Measurements from ENCODE around the gene IKZF3. TPM values are rescaled to one million over a fixed set of nuclear protein-coding genes. Genes with fewer than 3 reads are reported as not detected.
A peak's percentile ranks its signal among the peaks of the same experiment; 100 is the strongest.

The IKZF3 gene
- total and polyA plus RNA-seq, 10 of the 15 experiments (the other 5 are each of a cell fraction or from before 2014, with no cell fraction given) = 5.5 to 98.2 (median 47.6) TPM

GRCh38 chr17:39754161-39754957 lies 109.8 kb downstream of the IKZF3 start:
- no peaks in the 10 kb centered on the region for H4K20me1 ChIP-seq (ENCODE audit: control insufficient read depth, insufficient read depth)
- no peaks in the 10 kb centered on the region for H3K27me3 ChIP-seq (replicated peaks in 1 of 2; ENCODE audit: control insufficient read depth in 2 of 2, insufficient read depth in 2 of 2, low read length in 1 of 2)
- intact Hi-C loops (cut with micrococcal nuclease; ENCODE audit: unreplicated experiment) = loop anchor here (1.0 to 5.0 kb wide), 3 partner anchors 24 to 132 kb away; partner anchors contain the start of genes MIEN1 and STARD3
- CTCF ChIA-PET = interaction anchor here (0.6 to 5.0 kb wide), 21 partner anchors 12 to 548 kb away, joined by 3 to 39 read pairs (median 6); partner anchors contain the start of genes IKZF3, MIEN1 and PGAP3
- peak overlapping the region; percentile 89 for H3K9ac ChIP-seq (ENCODE audit: control insufficient read depth, insufficient read depth, low read length)
- WGBS (ENCODE audit: insufficient coverage, insufficient replicate concordance, low lambda C conversion rate, missing lambda C conversion rate) = 1% methylated on average over 76 of the region's 91 CpGs
- no peaks in the 10 kb centered on the region for H3K9me3 ChIP-seq (replicated peaks; ENCODE audit: control insufficient read depth, insufficient read depth, low read length)
- H3K79me2 ChIP-seq (ENCODE audit: control insufficient read depth, insufficient read depth, low read length) = peaks cover 23% of the 10 kb centered on the region
- FAIRE-seq = no peak
- SMC1A ChIA-PET (ENCODE audit: uncharacterized antibody, unreplicated experiment) = interaction anchor here (0.7 to 3.0 kb wide), 21 partner anchors 12 to 204 kb away, joined by 3 to 50 read pairs (median 6); partner anchors contain the start of gene IKZF3
- DNase-seq (ENCODE audit: low read depth, low spot score) = peak; percentile 87
- in situ Hi-C loops (cut with MboI) = loop anchor here (5.0 kb wide), 1 partner anchor 132 kb away; no protein-coding TSS in a partner anchor
- no TSS peak for BruUV-seq (replicated peaks)
- peak overlapping the region; percentile 66 for H3K4me3 ChIP-seq
- H3K27ac ChIP-seq (ENCODE audit: control insufficient read depth, insufficient read depth) = peak overlapping the region; percentile 96
- H3K4me2 ChIP-seq (ENCODE audit: control insufficient read depth, insufficient read depth) = peak overlapping the region; percentile 87
- peaks cover 0 to 1% of the 10 kb centered on the region in 2 experiments; a peak in 1 of 4 replicates for H3K36me3 ChIP-seq (ENCODE audit: control insufficient read depth in 2 of 2, insufficient read depth in 2 of 2, low read length in 1 of 2)
- peaks cover 53% of the 10 kb centered on the region for H3K4me1 ChIP-seq (ENCODE audit: control insufficient read depth, insufficient read depth, low read length)
- peak overlapping the region; percentile 93 for H2AFZ ChIP-seq (ENCODE audit: control insufficient read depth, low read depth, low read length)
- POLR2A ChIA-PET = interaction anchor here (0.6 to 2.9 kb wide), 13 partner anchors 13 to 183 kb away, joined by 3 to 32 read pairs (median 3); partner anchors contain the start of gene PNMT
- peak; percentile 82 for ATAC-seq
- RAD21 ChIA-PET (ENCODE audit: unreplicated experiment) = interaction anchor here (0.8 to 3.7 kb wide), 23 partner anchors 10 to 226 kb away, joined by 3 to 57 read pairs (median 10); partner anchors contain the start of genes IKZF3, MIEN1 and PSMD3
- TF ChIP-seq, protein P1, sequence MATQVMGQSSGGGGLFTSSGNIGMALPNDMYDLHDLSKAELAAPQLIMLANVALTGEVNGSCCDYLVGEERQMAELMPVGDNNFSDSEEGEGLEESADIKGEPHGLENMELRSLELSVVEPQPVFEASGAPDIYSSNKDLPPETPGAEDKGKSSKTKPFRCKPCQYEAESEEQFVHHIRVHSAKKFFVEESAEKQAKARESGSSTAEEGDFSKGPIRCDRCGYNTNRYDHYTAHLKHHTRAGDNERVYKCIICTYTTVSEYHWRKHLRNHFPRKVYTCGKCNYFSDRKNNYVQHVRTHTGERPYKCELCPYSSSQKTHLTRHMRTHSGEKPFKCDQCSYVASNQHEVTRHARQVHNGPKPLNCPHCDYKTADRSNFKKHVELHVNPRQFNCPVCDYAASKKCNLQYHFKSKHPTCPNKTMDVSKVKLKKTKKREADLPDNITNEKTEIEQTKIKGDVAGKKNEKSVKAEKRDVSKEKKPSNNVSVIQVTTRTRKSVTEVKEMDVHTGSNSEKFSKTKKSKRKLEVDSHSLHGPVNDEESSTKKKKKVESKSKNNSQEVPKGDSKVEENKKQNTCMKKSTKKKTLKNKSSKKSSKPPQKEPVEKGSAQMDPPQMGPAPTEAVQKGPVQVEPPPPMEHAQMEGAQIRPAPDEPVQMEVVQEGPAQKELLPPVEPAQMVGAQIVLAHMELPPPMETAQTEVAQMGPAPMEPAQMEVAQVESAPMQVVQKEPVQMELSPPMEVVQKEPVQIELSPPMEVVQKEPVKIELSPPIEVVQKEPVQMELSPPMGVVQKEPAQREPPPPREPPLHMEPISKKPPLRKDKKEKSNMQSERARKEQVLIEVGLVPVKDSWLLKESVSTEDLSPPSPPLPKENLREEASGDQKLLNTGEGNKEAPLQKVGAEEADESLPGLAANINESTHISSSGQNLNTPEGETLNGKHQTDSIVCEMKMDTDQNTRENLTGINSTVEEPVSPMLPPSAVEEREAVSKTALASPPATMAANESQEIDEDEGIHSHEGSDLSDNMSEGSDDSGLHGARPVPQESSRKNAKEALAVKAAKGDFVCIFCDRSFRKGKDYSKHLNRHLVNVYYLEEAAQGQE (IDR thresholded peaks at IDR 0.05; ENCODE audit: low read depth, low read length) = 0 out of 2 replicates have a peak, but pooled peaks have one; percentile 8
- no peak for TF ChIP-seq NR2C2 (IDR thresholded peaks at IDR 0.05; ENCODE audit: borderline replicate concordance, control insufficient read depth, insufficient read length, low read depth)
- no peak for TF ChIP-seq JUNB (IDR thresholded peaks at IDR 0.05)
- peak; percentile 19; the same call in 1 of the 2 replicates for TF ChIP-seq SMAD5 (IDR thresholded peaks at IDR 0.05; ENCODE audit: low read depth)
- TF ChIP-seq CUX1 (IDR thresholded peaks at IDR 0.05; ENCODE audit: insufficient replicate concordance, low read depth, low read length) = no peak
- TF ChIP-seq CBX3 (IDR thresholded peaks at IDR 0.05; ENCODE audit: borderline replicate concordance, low read depth) = no peak
- TF ChIP-seq SIX5 (IDR thresholded peaks at IDR 0.05; ENCODE audit: low read depth, low read length, severe bottlenecking) = no peak
- peak; percentile 49 for TF ChIP-seq SMAD1 (IDR thresholded peaks at IDR 0.05; ENCODE audit: low read depth, partially characterized antibody)
- TF ChIP-seq RB1 (IDR thresholded peaks at IDR 0.05; ENCODE audit: borderline replicate concordance) = no peak
- TF ChIP-seq NR2C1 (IDR thresholded peaks at IDR 0.05) = peak; percentile 51; the same call in 1 of the 2 replicates
- no peak for TF ChIP-seq CEBPB (IDR thresholded peaks at IDR 0.05; ENCODE audit: borderline replicate concordance in 1 of 2, low read depth in 2 of 2, low read length in 2 of 2)
- TF ChIP-seq HDAC2 (IDR thresholded peaks at IDR 0.05) = no peak
- TF ChIP-seq SMC3 (IDR thresholded peaks at IDR 0.05; ENCODE audit: borderline replicate concordance, low read length) = peak; percentile 49; the same call in 1 of the 2 replicates
